Mammary epithelial cell (primary cell): ENCODE data around the gene FTSJ3.

Experiments
- CTCF ChIP-seq, 2 donors: IDR thresholded peaks in 1 of 2; conservative IDR thresholded peaks in 1 of 2; 2 replicates each; pipeline ENCODE4 v1.5.1; 2011 to 2012; ENCODE audit warnings: inconsistent platforms in 2 of 2, low read length in 2 of 2, mild to moderate bottlenecking in 2 of 2, control low read depth in 1 of 2, low read depth in 1 of 2; ENCODE audit not compliant: insufficient read depth in 1 of 2; ENCODE audit errors: extremely low read depth in 1 of 2
- EZH2 ChIP-seq: IDR thresholded peaks from 2 replicates; pipeline ENCODE4 v1.6.1; 2012; ENCODE audit warnings: low read length, inconsistent platforms, borderline replicate concordance

- TF ChIP-seq CTCF (conservative IDR thresholded peaks at IDR 0.05 in 1 of 2, IDR thresholded peaks at IDR 0.05 in 1 of 2; ENCODE audit: extremely low read depth in 1 of 2, insufficient read depth in 1 of 2, low read depth in 1 of 2, low read length in 2 of 2) (peak; percentile 42 to 71), EZH2 (no peak)
Observed at GRCh38 chr17:63848834-63849689, 21.6 kb upstream of the FTSJ3 start.
